Hepatocyte (in vitro differentiated cells): ENCODE data around the gene GFM2. TPM values are rescaled to one million over a fixed set of nuclear protein-coding genes. Genes with fewer than 3 reads are reported as not detected.
A peak's percentile ranks its signal among the peaks of the same experiment; 100 is the strongest.

ENCODE experiments used
- DNase-seq: peaks from one replicate; pipeline ENCODE4 v3.0.0-alpha.2; 2016; ENCODE audit warnings: low spot score
- H2AFZ ChIP-seq: fragments of 200-600 bp; sonication (generic); 2 replicates; pipeline ENCODE4 v1.6.0; 2016; ENCODE audit warnings: antibody characterized with exemption, mild to moderate bottlenecking
- H3K27ac ChIP-seq: fragments of 200-600 bp; sonication (generic); 2 replicates; pipeline ENCODE4 v1.5.1; 2016; ENCODE audit warnings: mild to moderate bottlenecking
- H3K27me3 ChIP-seq: fragments of 200-600 bp; sonication (generic); 2 replicates; pipeline ENCODE4 v1.6.1; 2016
- H3K36me3 ChIP-seq: fragments of 200-600 bp; sonication (generic); replicated peaks from 2 replicates; pipeline ENCODE4 v1.5.1; 2016; ENCODE audit warnings: low read depth; ENCODE audit not compliant: insufficient read depth
- H3K4me1 ChIP-seq: fragments of 200-600 bp; sonication (generic); 2 replicates; pipeline ENCODE4 v1.5.1; 2016; ENCODE audit warnings: mild to moderate bottlenecking, moderate library complexity; ENCODE audit not compliant: insufficient read depth
- H3K4me2 ChIP-seq: fragments of 200-600 bp; sonication (generic); 2 replicates; pipeline ENCODE4 v1.6.0; 2016
- H3K4me3 ChIP-seq: fragments of 200-600 bp; sonication (generic); 2 replicates; pipeline ENCODE4 v1.5.1; 2016; ENCODE audit warnings: mild to moderate bottlenecking
- H3K79me2 ChIP-seq: fragments of 200-600 bp; sonication (generic); 2 replicates; pipeline ENCODE4 v1.6.0; 2017; ENCODE audit warnings: mild to moderate bottlenecking
- H3K9me2 ChIP-seq: fragments of 200-600 bp; sonication (generic); replicated peaks from 2 replicates; pipeline ENCODE4 v1.6.0; 2017; ENCODE audit warnings: mild to moderate bottlenecking; ENCODE audit not compliant: insufficient read depth
- H3K9me3 ChIP-seq: fragments of 200-600 bp; sonication (generic); 2 replicates; pipeline ENCODE4 v1.5.1; 2016; ENCODE audit warnings: low read depth, mild to moderate bottlenecking
- H4K20me1 ChIP-seq: fragments of 200-600 bp; sonication (generic); 2 replicates; pipeline ENCODE4 v1.6.0; 2016; ENCODE audit warnings: mild to moderate bottlenecking; ENCODE audit not compliant: insufficient read depth, poor library complexity, severe bottlenecking
- CTCF ChIP-seq: fragments of 200-600 bp; sonication (generic); IDR thresholded peaks from 2 replicates; pipeline ENCODE4 v1.5.1; 2016; ENCODE audit warnings: antibody characterized with exemption, mild to moderate bottlenecking; ENCODE audit not compliant: poor library complexity
- EZH2 ChIP-seq: fragments of 200-600 bp; sonication (generic); IDR thresholded peaks from 2 replicates; pipeline ENCODE4 v1.6.1; 2016; ENCODE audit warnings: antibody characterized with exemption, mild to moderate bottlenecking, borderline replicate concordance
- EZH2phosphoT487 ChIP-seq: fragments of 200-600 bp; sonication (generic); IDR thresholded peaks from one replicate; pipeline ENCODE4 v1.6.1; 2018; ENCODE audit warnings: antibody characterized with exemption, mild to moderate bottlenecking, low read depth, moderate library complexity; ENCODE audit not compliant: unreplicated experiment, severe bottlenecking
- whole genome bisulfite sequencing: methylation state at CpG from one replicate; pipeline ENCODE4 v1.1.6; 2016; ENCODE audit warnings: low lambda C conversion rate; ENCODE audit errors: missing lambda C conversion rate; 5-methylcytosine and 5-hydroxymethylcytosine counted together
- polyA plus RNA-seq: library from polyadenylated mRNA; unstranded; fragments of >200 nt; fragmentation: Nextera tagmentation; extraction: Ambion mirVana; gene quantifications from 2 replicates; pipeline ENCODE4 v1.2.1, GENCODE V29; 2016
- total RNA-seq: library from RNA; depleted of rRNA; stranded (reverse); fragments of >200 nt; gene quantifications from 2 replicates; pipeline ENCODE4 v1.2.3, GENCODE V29; 2014

The GFM2 gene
- total and polyA plus RNA-seq, 2 experiments from 2014 or later: 15.8 to 44.8 TPM

GRCh38 chr5:74786851-74787250 lies 19.9 kb upstream of the GFM2 start:
- no peaks in the 10 kb centered on the region for H3K79me2 ChIP-seq
- no peak overlapping the region for H3K4me2 ChIP-seq
- DNase-seq: no peak
- no peaks in the 10 kb centered on the region for H3K4me1 ChIP-seq
- H3K27ac ChIP-seq: no peak overlapping the region
- no peak overlapping the region for H3K4me3 ChIP-seq
- no peaks in the 10 kb centered on the region for H3K27me3 ChIP-seq
- H2AFZ ChIP-seq: no peak overlapping the region
- 93% methylated on average over 6 of the region's 6 CpGs for WGBS
- no peaks in the 10 kb centered on the region for H3K9me3 ChIP-seq
- H4K20me1 ChIP-seq: no peaks in the 10 kb centered on the region
- H3K9me2 ChIP-seq: no peaks in the 10 kb centered on the region
- TF ChIP-seq EZH2phosphoT487: no peak
- TF ChIP-seq CTCF: no peak
- TF ChIP-seq EZH2: no peak
- no peaks in the 10 kb centered on the region for H3K36me3 ChIP-seq

GRCh38 chr5:74778609-74779008 lies 11.7 kb upstream of the GFM2 start:
- Histone ChIP-seq H2AFZ (no peak overlapping the region), H3K4me3 (no peak overlapping the region), H3K9me3 (no peaks in the 10 kb centered on the region), H3K4me2 (no peak overlapping the region), H3K79me2 (no peaks in the 10 kb centered on the region), H3K4me1 (no peaks in the 10 kb centered on the region), H3K36me3 (no peaks in the 10 kb centered on the region), H3K27ac (no peak overlapping the region), H4K20me1 (no peaks in the 10 kb centered on the region), H3K27me3 (no peaks in the 10 kb centered on the region), H3K9me2 (no peaks in the 10 kb centered on the region)
- no peak for DNase-seq
- 90% methylated on average over 2 of the region's 2 CpGs for WGBS
- no peak for TF ChIP-seq CTCF
- TF ChIP-seq EZH2phosphoT487: no peak
- TF ChIP-seq EZH2: no peak

GRCh38 chr5:74772359-74772758 lies 5.4 kb upstream of the GFM2 start:
- no peaks in the 10 kb centered on the region for H3K9me3 ChIP-seq
- H3K9me2 ChIP-seq: no peaks in the 10 kb centered on the region
- no peak overlapping the region for H3K4me2 ChIP-seq
- no peak overlapping the region for H3K4me3 ChIP-seq
- no peaks in the 10 kb centered on the region for H3K27me3 ChIP-seq
- no peak for DNase-seq
- peaks cover 4% of the 10 kb centered on the region for H4K20me1 ChIP-seq
- no peak for TF ChIP-seq CTCF
- TF ChIP-seq EZH2: no peak
- no peak for TF ChIP-seq EZH2phosphoT487
- no peak overlapping the region for H2AFZ ChIP-seq
- H3K4me1 ChIP-seq: peaks cover 9% of the 10 kb centered on the region
- H3K79me2 ChIP-seq: peaks cover 18% of the 10 kb centered on the region
- 90% methylated on average over 7 of the region's 7 CpGs for WGBS
- H3K27ac ChIP-seq: no peak overlapping the region
- H3K36me3 ChIP-seq: no peaks in the 10 kb centered on the region

GRCh38 chr5:74767579-74767913 lies 629 bp upstream of the GFM2 start:
- WGBS: 4% methylated on average over 9 of the region's 9 CpGs

More at GRCh38 chr5:74767579-74767913, 629 bp upstream of the GFM2 start:
- Histone ChIP-seq H3K36me3 (no peaks in the 10 kb centered on the region), H3K9me2 (no peaks in the 10 kb centered on the region), H3K4me1 (peaks cover 23% of the 10 kb centered on the region), H4K20me1 (peaks cover 4% of the 10 kb centered on the region), H3K79me2 (peaks cover 45% of the 10 kb centered on the region), H3K4me3 (peak overlapping the region; percentile 100), H3K9me3 (no peaks in the 10 kb centered on the region), H3K27me3 (no peaks in the 10 kb centered on the region), H3K27ac (peak overlapping the region; percentile 96), H2AFZ (peak overlapping the region; percentile 100), H3K4me2 (peak overlapping the region; percentile 98)
- peak; percentile 76 for DNase-seq
- TF ChIP-seq CTCF: no peak
- TF ChIP-seq EZH2phosphoT487: no peak
- no peak for TF ChIP-seq EZH2
